ENCODE measurements around the gene CD22.

Gene CD22

DNA sequence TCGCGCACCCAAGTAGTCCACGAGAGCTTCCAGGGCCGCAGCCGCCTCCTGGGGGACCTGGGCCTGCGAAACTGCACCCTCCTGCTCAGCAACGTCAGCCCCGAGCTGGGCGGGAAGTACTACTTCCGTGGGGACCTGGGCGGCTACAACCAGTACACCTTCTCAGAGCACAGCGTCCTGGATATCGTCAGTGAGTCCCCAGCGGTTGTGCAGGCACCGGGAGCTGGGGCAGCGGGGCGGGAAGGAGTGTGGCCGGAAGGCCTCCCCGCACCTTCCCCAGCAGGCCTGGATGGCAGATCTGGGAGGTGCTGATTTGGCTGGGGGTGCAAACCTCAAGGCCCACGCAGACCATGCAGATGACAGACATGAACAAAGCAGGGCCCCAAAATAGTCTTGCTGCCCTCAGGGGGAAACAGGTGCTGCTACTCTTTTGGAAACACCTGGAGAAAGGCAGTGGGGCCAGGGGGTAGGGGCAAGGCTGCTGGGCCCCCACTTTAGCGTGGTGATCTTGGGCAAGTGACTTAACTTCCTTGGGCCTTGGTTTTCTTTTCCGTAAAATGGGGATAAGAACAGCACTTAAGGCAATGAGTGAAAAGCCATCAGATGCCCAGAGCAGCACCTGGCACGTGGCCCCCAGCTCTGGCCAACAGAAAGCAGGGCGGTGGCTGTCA, 33.1 kb upstream of the CD22 start:
- DNase-seq (ENCODE audit: low read depth): no peak

DNA sequence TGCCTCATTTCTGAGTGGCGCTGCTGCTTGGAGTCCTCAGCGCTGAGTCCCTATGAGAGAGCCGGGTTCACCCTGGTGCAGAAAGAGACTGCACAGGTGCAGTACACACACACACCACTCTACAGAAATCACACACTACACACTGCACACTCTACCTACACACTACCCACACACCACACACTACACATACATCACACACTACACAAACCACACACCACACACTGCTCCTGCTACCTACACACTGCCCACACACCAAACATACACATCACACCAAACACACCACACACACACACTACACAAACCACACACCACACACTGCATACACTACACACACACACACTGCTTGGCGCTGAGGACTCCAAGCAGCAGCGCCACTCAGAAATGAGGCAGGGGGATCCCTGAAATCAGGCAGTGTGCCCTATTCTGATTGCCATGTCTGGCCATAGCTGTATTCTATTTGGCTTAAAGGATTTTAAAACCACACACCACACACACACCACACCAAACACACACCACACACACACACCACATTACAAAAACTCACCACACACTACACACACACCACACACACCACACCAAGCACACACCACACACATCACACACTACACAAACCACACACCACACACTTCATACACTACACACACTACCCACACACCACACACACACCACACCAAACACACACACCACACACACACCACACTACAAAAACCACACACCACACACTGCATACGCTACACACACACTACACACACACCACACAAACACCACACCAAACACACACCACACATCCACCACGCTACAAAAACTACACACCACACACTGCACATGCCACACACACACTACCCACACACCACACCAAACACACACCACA, 32.1 kb upstream of the CD22 start:
- no peak for DNase-seq (ENCODE audit: low read depth)

DNA sequence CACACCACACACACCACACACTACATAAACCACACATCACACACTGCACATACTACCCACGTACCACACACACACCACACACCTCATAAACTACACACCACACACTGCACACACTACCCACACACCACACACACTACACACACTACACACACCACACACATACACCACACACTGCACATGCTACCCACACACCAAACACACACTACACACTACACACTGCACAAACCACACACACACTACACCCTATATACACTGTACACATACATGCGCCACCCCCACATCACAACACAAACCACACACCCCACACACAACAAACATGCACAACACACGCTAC, 31.5 kb upstream of the CD22 start:
- no peak for DNase-seq (ENCODE audit: low read depth)

DNA sequence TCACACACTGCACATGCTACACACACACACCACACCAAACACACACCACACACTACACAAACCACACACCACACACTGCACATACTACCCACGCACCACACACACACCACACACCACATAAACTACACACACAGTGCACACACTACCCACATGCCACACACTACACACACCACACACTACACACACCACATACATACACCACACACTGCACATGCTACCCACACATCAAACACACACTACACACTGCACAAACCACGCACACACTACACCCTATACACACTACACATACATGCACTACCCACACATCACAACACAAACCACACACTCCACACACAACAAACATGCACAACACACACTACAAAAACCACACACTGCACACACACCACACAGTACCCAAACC, 31.1 kb upstream of the CD22 start:
- DNase-seq (ENCODE audit: low read depth): no peak

DNA sequence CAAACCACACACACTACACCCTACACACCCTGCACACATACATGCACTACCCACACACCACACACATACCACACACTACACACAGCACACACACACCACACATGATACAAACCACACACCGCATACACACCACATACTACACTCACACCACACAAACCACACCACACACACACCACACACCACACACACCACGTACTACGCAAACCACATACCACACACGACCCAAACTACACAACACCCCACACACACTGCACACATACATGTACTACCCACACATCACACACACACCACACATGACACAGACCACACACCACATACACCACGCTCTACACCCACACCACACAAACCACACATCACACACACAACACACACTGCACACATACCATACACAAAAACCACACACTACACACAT, 30.4 kb upstream of the CD22 start:
- no peak for DNase-seq (ENCODE audit: low read depth)

DNA sequence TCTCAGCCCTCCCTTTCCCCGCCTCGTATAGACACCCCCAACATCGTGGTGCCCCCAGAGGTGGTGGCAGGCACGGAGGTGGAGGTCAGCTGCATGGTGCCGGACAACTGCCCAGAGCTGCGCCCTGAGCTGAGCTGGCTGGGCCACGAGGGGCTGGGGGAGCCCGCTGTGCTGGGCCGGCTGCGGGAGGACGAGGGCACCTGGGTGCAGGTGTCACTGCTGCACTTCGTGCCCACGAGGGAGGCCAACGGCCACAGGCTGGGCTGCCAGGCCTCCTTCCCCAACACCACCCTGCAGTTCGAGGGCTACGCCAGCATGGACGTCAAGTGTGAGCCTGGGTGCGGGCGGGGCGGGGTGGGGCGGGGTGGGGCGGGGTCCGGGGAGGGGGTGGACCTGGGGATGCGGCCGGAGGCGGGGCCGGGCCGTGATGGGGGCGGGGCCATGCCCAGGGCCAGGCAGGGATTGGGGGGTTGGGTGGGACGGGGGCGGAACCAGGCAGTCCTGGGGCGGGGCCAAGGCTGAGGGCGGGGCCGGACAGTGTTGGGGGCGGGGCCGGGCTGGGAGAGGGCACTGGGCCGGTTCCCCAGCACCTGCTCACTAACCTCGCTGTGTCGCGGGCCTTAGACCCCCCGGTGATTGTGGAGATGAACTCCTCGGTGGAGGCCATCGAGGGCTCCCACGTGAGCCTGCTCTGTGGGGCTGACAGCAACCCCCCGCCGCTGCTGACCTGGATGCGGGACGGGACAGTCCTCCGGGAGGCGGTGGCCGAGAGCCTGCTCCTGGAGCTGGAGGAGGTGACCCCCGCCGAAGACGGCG, 29.3 kb upstream of the CD22 start:
- DNase-seq (ENCODE audit: low read depth): no peak

DNA sequence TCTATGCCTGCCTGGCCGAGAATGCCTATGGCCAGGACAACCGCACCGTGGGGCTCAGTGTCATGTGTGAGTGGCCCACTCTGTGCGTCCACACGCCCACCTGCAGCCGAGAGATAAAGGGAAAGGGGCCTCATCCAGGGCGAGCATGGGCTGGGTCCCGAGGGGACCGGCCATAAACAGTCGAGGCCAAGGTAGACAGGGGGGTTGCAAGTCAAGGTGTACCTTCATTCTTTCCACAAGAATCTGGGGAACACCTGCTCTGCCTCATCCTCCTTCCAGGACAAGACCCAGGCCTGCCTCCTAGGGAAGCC, 28.7 kb upstream of the CD22 start:
- DNase-seq (ENCODE audit: low read depth): no peak

DNA sequence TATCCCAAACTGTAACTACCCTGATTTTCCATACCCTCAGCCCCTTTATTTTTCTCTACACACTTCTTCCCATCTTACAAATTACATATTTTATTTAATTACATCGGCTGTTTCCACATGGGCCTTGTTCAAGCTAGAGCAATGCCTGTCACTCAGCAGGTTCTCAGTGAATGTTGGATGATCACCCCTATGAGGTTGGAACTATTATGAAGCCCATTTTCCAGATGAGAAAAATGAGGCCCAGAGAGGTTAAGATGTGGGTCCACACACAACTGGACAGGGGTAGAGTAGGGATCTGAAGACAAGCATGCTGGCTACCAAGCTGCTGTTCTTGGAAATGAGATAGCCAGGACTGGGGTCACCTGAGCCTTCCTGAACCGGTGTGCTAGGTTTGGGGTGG, 27.0 kb upstream of the CD22 start:
- DNase-seq (ENCODE audit: low read depth): no peak

DNA sequence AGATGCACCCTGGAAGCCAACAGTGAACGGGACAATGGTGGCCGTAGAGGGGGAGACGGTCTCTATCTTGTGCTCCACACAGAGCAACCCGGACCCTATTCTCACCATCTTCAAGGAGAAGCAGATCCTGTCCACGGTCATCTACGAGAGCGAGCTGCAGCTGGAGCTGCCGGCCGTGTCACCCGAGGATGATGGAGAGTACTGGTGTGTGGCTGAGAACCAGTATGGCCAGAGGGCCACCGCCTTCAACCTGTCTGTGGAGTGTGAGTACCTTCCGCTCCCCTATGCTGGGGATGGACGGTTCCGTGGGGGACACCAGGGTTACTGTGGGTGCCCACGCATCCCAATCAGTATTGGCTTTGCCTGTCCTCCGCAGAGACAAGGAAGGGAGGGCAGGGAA, 26.5 kb upstream of the CD22 start:
- no peak for DNase-seq (ENCODE audit: low read depth)

DNA sequence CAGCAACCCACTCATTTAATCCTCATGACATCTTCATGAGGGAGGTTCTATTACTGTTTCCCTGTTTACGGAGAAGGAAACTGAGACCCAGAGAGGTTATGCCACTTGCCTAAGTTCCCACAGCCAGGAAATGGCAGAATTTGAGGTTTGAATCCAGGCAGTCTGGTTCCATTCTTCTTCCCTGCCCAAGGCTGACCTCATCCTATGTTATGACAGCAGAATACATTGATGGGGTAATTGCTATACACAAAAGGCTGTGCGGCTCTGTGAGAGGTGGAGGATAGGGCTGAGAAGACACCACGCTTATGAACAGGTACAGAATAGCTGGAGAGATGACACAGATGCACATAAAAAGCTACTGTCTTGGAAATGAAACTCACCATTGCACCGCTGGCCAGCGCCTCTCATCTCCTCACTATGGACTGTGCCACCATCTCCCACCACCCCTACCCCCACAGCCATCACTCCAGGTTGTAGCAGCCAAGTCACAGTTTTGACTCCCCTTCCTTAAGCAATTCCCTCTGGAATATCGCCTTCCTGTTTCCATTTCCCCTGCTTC, 25.6 kb upstream of the CD22 start:
- no peak for DNase-seq (ENCODE audit: low read depth)

DNA sequence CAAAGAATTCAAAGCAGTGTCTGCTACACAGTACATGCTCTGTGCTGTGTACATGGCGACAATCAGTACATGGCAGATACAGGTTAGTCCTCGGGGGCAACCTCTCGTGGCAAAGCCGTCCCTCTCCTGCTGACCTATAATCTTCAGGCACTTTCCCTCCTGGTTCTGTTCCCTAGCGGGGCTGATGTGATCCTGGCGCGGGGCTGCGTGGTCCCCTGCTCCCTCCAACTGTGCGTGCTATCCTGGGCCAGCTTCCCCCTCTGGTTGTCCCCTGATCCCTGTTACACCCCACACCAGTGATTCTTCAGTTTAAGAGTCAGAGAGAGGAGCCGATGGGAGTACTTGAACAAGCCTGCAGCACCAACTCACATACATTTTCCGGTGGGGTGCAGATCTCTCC, 25.0 kb upstream of the CD22 start:
- no peak for DNase-seq (ENCODE audit: low read depth)

DNA sequence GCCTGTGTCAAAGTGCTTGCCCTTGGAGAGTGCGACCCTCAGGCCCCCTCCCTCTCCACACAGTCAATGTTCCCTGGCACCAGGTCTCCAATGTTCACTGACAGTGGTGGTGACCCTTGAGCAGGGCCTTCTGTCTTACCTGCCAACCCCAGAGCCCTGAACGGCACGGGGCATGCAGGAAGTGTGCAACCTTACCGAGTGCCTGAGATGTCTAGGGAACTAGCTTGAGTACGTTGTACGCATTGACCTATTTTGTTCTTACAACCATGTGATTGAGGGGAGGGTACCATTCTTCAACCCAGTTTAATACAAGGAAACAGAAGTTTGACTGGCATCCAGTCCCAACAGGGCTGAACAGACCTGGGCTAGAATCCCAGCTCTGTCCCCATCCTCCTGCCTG, 23.8 kb upstream of the CD22 start:
- no peak for DNase-seq (ENCODE audit: low read depth)

DNA sequence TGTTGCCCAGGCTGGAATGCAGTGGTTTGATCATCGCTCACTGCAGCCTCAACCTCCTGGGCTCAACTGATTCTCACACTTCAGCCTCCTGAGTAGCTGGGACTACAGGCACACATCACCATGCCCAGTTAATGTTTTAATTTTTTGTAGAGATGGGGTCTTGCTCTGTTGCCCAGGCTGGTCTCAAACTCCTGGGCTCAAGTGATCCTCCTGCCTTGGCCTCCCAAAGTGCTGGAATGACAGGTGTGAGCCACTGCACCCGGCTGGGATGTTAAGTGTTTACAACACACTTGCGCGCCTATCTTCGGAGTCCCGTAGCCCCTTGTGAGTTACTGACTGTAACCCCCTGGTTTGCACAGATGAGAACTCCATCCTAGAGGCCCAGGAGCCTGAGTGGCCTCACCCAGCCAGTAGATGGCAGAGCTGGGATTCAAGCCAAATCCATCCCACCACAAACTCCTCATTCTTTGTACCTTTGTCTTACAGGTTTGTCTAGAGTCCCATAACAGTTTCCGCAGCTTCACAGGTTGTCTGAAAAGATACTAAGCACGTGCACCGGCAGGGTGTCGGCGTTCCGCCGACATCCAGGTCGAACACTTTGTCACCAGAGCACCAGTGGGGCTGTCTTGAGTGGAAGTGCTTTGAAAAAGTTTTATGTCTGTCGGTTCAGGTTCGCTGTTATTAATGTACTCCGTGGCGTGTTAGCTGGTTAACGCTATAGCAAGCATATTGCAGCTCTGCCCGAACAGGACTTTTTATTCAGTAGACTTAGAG, 22.3 kb upstream of the CD22 start:
- no peak for DNase-seq (ENCODE audit: low read depth)

DNA sequence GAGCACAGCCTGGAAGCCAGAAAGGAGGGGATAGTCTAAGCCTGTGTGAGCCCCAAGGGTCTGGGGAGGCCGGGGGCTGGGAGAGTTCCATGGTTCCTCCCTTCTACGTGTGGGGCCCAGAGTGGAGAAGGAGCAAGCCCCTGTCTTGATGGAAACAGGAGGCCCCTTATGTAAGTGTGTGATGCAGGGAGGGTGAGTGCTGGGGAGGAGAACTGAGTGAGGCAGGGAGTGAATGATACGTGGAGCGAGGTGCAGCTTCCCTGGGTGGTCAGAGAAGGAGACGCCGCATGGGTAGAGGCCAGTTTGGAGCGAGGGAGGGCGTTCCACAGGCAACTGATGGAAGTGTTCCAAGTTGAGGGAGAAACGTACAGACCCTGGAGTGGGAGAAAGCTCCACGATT, 21.1 kb upstream of the CD22 start:
- DNase-seq (ENCODE audit: low read depth): no peak

DNA sequence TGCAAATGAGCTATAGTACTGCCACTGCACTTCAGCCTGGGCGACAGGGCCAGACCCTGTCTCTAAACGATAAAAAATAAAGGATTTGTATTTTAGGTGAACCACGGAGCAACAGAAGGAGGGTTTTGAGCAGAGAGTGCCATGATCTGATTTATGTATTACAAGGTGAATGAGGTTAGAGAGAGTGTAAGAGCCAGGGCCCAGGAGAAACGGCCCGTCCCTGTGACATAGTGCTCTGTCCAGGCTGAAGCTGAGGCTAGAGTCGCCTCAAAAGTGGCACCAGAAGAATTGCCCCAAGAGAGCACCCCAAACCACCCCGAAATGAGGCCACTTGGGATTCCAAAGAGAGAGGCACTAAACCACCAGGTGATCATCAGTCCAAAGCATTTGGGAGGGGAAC, 20.1 kb upstream of the CD22 start:
- DNase-seq (ENCODE audit: low read depth): no peak

DNA sequence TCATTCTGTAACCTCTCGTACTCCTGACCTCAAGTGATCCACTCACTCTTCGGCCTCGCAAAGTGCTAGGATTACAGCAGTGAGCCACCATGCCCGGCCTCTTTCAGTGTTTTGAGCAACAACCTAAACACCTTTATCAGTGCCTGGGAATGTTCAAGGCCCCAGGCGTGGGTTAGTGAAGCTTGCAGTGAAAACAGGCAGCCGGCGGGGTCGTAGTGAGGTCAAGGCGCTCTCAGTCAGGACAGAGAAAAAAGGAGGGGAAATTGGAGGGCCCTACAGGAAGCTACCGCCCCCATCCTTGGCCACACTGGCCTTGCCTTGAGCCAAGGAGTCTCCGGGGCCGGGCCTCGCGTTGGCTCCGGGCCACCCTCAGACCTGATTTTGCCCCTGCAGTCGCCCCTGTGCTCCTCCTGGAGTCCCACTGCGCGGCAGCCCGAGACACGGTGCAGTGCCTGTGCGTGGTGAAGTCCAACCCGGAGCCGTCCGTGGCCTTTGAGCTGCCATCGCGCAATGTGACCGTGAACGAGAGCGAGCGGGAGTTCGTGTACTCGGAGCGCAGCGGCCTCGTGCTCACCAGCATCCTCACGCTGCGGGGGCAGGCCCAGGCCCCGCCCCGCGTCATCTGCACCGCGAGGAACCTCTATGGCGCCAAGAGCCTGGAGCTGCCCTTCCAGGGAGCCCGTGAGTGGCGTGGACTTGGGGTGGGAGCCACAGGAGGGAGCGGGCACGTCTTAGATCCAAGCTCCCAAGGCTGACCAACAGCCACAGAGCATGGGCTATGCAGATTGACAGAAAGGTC, 19.3 kb upstream of the CD22 start:
- DNase-seq (ENCODE audit: low read depth): no peak

DNA sequence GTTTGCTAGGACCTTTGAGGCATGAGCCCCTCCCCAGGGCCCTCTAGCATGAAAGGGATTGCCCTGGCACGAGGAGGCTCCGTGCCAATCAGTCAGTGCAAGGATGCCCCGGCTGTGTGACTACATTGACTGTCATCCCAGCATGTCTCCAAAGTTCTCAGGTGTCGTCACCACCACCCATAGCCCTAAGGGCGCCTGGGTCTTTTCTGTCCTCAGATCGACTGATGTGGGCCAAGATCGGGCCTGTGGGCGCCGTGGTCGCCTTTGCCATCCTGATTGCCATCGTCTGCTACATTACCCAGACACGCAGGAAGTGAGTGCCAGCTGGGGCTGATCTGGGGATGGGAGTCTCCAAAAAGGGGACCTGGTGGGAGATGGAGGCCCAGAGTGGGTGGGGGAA, 18.7 kb upstream of the CD22 start:
- DNase-seq (ENCODE audit: low read depth): no peak

DNA sequence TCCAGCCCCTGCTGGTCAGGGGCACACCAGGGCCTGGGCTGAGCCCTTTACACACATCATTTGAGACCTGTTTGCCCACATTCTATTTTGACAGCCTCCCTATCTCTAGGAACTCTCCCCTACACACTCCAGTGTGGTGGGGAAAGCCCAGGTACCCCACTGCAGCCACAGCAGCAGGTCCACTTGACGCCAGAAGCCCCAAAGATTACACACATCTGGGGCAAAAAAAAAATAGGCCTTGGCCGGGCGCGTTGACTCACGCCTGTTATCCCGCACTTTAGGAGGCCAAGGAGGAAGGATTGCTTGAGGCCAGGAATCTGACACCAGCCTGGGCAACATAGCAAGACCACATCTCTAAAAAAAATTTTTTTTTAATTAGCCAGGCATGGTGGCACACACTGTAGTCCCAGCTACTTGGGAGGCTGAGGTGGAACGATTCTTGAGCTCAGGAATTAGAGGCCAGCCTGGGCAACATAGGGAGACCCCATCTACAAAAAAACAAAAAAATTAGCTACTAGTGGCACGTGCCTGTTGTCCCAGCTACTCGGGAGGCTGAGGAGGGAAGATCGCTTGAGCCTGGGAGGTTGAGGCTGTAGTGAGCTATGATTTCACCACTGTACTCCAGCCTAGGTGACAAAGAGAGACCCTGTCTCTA, 18.0 kb upstream of the CD22 start:
- DNase-seq (ENCODE audit: low read depth): no peak

DNA sequence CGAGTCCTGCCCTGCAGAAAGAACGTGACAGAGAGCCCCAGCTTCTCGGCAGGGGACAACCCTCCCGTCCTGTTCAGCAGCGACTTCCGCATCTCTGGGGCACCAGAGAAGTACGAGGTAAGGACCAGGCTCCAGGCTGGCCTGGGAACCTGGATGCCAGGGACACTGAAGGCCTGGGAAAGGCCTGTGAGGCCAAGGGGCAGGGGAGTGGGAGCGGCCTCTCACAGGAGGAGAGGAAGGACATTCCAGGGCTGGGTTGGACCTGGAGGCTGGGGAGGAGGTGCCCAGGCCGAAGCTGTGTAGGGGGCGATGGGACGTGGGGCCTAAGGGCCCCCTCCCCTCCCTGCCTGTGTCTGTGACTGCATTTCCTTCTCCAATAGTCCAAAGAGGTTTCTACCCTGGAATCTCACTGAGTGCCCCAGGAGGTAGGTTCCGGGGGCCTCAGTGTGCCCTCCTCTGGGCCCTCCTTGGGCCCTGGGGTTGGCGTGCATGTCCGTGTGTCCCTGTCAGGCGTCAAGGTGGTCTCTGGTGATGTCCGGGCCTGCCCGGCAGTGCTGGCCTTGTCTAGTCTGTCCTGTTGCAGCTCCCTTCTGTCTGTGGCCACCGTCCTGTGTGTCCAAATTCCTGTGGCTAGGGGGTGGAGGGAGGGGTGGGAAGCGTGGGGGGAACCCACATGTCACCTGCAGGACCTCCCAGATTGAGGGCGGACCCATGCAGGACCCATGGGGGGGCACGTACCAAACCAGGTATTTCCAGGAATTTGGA, 16.9 kb upstream of the CD22 start:
- DNase-seq (ENCODE audit: low read depth): no peak

DNA sequence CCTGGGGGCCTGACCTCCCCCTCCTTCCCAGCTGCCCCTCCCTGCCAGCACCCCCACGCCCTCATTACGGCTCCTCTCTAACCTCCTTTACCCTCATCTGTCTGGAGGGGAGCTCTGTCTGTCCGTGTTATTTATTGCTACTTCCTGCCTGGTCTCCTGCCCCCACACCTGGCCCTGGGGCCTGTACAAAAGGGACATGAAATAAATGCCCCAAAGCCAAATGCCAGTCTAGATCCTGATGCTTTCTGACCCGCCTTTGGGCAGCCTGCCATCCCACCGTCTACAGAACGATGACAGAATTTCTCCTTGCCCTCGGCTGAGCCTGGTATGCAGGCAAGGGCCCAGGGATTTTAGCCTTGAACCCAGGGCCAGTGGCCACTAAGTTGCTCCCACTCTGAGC, 15.4 kb upstream of the CD22 start:
- no peak for DNase-seq (ENCODE audit: low read depth)

All from T-helper 22 cell (primary cell).